HepG2 (cell line): ENCODE measurements around the gene ANTXR1.

ENCODE experiments used
- ESRRA ChIP-seq: sonication (generic); formaldehyde crosslinking; IDR thresholded peaks from 2 replicates; pipeline ENCODE4 v1.5.1; 2020; ENCODE audit warnings: mild to moderate bottlenecking, low read depth, missing genetic modification reagents
- MAFK ChIP-seq, 2 experiments: IDR thresholded peaks in 1 of 2; conservative IDR thresholded peaks in 1 of 2; 2 replicates each; pipeline ENCODE4 v1.6.1; 2011; ENCODE audit warnings: improper control_type of control experiment in 2 of 2, low read length in 2 of 2
- MIER3 ChIP-seq: IDR thresholded peaks from 2 replicates; pipeline ENCODE4 v1.6.1; 2016; ENCODE audit warnings: missing compliant biosample characterization, borderline replicate concordance
- MXI1 ChIP-seq: IDR thresholded peaks from 3 replicates; pipeline ENCODE4 v1.6.1; 2012; ENCODE audit warnings: low read depth, low read length, inconsistent platforms, borderline replicate concordance
- NFE2L1 ChIP-seq: sonication (generic); formaldehyde crosslinking; IDR thresholded peaks from 2 replicates; pipeline ENCODE4 v1.4.0; 2020; ENCODE audit warnings: missing genetic modification reagents, mild to moderate bottlenecking, borderline replicate concordance
- RCOR2 ChIP-seq: IDR thresholded peaks from 2 replicates; pipeline ENCODE4 v1.6.1; 2016; ENCODE audit warnings: missing biosample characterization, missing genetic modification reagents
- ZNF589 ChIP-seq: sonication (generic); formaldehyde crosslinking; conservative IDR thresholded peaks from 2 replicates; pipeline ENCODE4 v1.8.0; 2022; ENCODE audit warnings: mild to moderate bottlenecking, moderate library complexity, missing genetic modification reagents
- TF ChIP-seq, protein P1 (sequence below): sonication (generic); formaldehyde crosslinking; IDR thresholded peaks from 2 replicates; pipeline ENCODE4 v1.5.0; 2020; ENCODE audit warnings: mild to moderate bottlenecking, missing genetic modification reagents, moderate library complexity
- TF ChIP-seq, protein P2 (sequence below): IDR thresholded peaks from 2 replicates; pipeline ENCODE4 v1.6.1; 2012; ENCODE audit warnings: inconsistent platforms

DNA sequence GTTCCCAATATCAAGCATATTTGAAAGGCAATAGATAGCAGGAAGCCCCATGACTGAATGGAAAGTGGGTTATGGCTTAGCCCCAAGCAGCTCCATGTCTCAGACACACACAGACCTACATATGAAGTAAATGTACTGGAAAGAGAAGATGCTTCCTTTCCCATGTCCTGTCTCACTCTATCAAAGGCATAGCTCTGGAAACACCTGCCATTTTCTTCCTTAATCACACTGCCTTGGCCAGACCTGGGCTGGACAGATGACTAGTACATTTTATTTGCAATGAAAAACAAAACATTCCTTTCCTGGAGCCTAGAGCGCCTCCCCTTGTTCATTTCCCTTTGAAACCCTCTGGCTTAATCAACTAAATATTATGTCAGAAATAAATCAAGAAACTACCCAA lies 160.7 kb downstream of the ANTXR1 start:
- TF ChIP-seq RCOR2 (CRISPR knock-in tag) (no peak), MXI1 (no peak), MIER3 (CRISPR knock-in tag) (no peak), ESRRA (CRISPR knock-in tag) (no peak), ZNF589 (CRISPR knock-in tag) (no peak), MAFK (conservative IDR thresholded peaks at IDR 0.05 in 1 of 2, IDR thresholded peaks at IDR 0.05 in 1 of 2; ENCODE audit: low read length in 2 of 2) (no peak), NFE2L1 (CRISPR knock-in tag) (no peak)
- TF ChIP-seq, protein P1, sequence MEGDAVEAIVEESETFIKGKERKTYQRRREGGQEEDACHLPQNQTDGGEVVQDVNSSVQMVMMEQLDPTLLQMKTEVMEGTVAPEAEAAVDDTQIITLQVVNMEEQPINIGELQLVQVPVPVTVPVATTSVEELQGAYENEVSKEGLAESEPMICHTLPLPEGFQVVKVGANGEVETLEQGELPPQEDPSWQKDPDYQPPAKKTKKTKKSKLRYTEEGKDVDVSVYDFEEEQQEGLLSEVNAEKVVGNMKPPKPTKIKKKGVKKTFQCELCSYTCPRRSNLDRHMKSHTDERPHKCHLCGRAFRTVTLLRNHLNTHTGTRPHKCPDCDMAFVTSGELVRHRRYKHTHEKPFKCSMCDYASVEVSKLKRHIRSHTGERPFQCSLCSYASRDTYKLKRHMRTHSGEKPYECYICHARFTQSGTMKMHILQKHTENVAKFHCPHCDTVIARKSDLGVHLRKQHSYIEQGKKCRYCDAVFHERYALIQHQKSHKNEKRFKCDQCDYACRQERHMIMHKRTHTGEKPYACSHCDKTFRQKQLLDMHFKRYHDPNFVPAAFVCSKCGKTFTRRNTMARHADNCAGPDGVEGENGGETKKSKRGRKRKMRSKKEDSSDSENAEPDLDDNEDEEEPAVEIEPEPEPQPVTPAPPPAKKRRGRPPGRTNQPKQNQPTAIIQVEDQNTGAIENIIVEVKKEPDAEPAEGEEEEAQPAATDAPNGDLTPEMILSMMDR (CRISPR knock-in tag) = no peak
- TF ChIP-seq, protein P2, sequence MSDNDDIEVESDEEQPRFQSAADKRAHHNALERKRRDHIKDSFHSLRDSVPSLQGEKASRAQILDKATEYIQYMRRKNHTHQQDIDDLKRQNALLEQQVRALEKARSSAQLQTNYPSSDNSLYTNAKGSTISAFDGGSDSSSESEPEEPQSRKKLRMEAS = no peak
